GM10847 (cell line): ENCODE results near the gene ZNF778.

Experiments used
- POLR2A ChIP-seq: IDR thresholded peaks from 2 replicates; pipeline ENCODE4 v1.6.1; 2011; ENCODE audit not compliant: insufficient read length; ENCODE audit errors: extremely low read depth

The ZNF778 gene

GRCh38 chr16:89176717-89177116, 40.8 kb upstream of the ZNF778 start:
- TF ChIP-seq POLR2A = no peak

GRCh38 chr16:89177501-89177900, 40.0 kb upstream of the ZNF778 start:
- no peak for TF ChIP-seq POLR2A

GRCh38 chr16:89178453-89179147, 38.9 kb upstream of the ZNF778 start:
- no peak for TF ChIP-seq POLR2A

- no peak for TF ChIP-seq POLR2A
Observed at GRCh38 chr16:89179148-89179484, 38.4 kb upstream of the ZNF778 start.

- no peak for TF ChIP-seq POLR2A
Observed at GRCh38 chr16:89179656-89180315, 37.7 kb upstream of the ZNF778 start.

GRCh38 chr16:89183463-89183862, 34.0 kb upstream of the ZNF778 start:
- TF ChIP-seq POLR2A = no peak

GRCh38 chr16:89183975-89184676, 33.4 kb upstream of the ZNF778 start:
- TF ChIP-seq POLR2A = no peak

- no peak for TF ChIP-seq POLR2A
Observed at GRCh38 chr16:89184677-89184932, 32.9 kb upstream of the ZNF778 start.

GRCh38 chr16:89184933-89185794, 32.3 kb upstream of the ZNF778 start:
- TF ChIP-seq POLR2A = no peak

- TF ChIP-seq POLR2A = no peak
Observed at GRCh38 chr16:89187032-89187769, 30.3 kb upstream of the ZNF778 start.

GRCh38 chr16:89187770-89188392, 29.6 kb upstream of the ZNF778 start:
- TF ChIP-seq POLR2A = no peak

GRCh38 chr16:89189358-89190025, 28.0 kb upstream of the ZNF778 start:
- TF ChIP-seq POLR2A = no peak

GRCh38 chr16:89190150-89190958, 27.1 kb upstream of the ZNF778 start:
- no peak for TF ChIP-seq POLR2A

GRCh38 chr16:89191033-89191900, 26.2 kb upstream of the ZNF778 start:
- no peak for TF ChIP-seq POLR2A
